HepG2 (cell line): Measurements from ENCODE around the gene IL3RA. TPM values are rescaled to one million over a fixed set of nuclear protein-coding genes. Genes with fewer than 3 reads are reported as not detected.
A peak's percentile ranks its signal among the peaks of the same experiment; 100 is the strongest.

Source experiments
- BORCS8-MEF2B ChIP-seq: sonication (generic); formaldehyde crosslinking; IDR thresholded peaks from 2 replicates; pipeline ENCODE4 v1.8.0; 2022; ENCODE audit warnings: mild to moderate bottlenecking, missing genetic modification reagents
- ELF4 ChIP-seq: sonication (generic); formaldehyde crosslinking; IDR thresholded peaks from 2 replicates; pipeline ENCODE4 v1.5.0; 2020; ENCODE audit warnings: missing genetic modification reagents, mild to moderate bottlenecking, moderate library complexity, borderline replicate concordance
- GTF3A ChIP-seq: sonication (generic); formaldehyde crosslinking; conservative IDR thresholded peaks from 2 replicates; pipeline ENCODE4 v1.4.0; 2020; ENCODE audit warnings: mild to moderate bottlenecking, missing genetic modification reagents
- HNRNPH1 ChIP-seq: fragments of 200-400 bp; formaldehyde crosslinking; optimal IDR thresholded peaks from 2 replicates; pipeline ENCODE3; 2017; ENCODE audit warnings: mild to moderate bottlenecking, low read depth, low read length
- HNRNPL ChIP-seq: fragments of 200-400 bp; formaldehyde crosslinking; IDR thresholded peaks from 2 replicates; pipeline ENCODE4 v1.6.1; 2017; ENCODE audit warnings: mild to moderate bottlenecking, low read depth, low read length
- KAT7 ChIP-seq: IDR thresholded peaks from 2 replicates; pipeline ENCODE4 v1.6.1; 2018; ENCODE audit warnings: borderline replicate concordance, missing compliant biosample characterization
- MEF2D ChIP-seq: sonication (generic); formaldehyde crosslinking; IDR thresholded peaks from 2 replicates; pipeline ENCODE4 v1.5.1; 2020; ENCODE audit warnings: mild to moderate bottlenecking, missing genetic modification reagents
- NFRKB ChIP-seq: fragments of 450-650 bp; IDR thresholded peaks from 2 replicates; pipeline ENCODE4 v1.6.1; 2017
- PATZ1 ChIP-seq: sonication (generic); formaldehyde crosslinking; IDR thresholded peaks from 2 replicates; pipeline ENCODE4 v1.4.0; 2020; ENCODE audit warnings: missing genetic modification reagents
- POLR2AphosphoS5 ChIP-seq: IDR thresholded peaks from 2 replicates; pipeline ENCODE4 v1.6.1; 2012; ENCODE audit warnings: low read depth, low read length
- RBM22 ChIP-seq: fragments of 200-400 bp; formaldehyde crosslinking; optimal IDR thresholded peaks from 2 replicates; pipeline ENCODE3; 2017; ENCODE audit warnings: mild to moderate bottlenecking, low read length, moderate library complexity
- SAFB2 ChIP-seq: sonication (generic); formaldehyde crosslinking; IDR thresholded peaks from 2 replicates; pipeline ENCODE4 v1.5.1; 2020; ENCODE audit warnings: missing genetic modification reagents, low read depth, mild to moderate bottlenecking, borderline replicate concordance
- SOX6 ChIP-seq, 2 experiments: fragments of 450-650 bp in 1 of 2; sonication (generic) in 1 of 2; formaldehyde crosslinking in 1 of 2; IDR thresholded peaks; 2 replicates each; pipeline versions ENCODE4 v1.4.0 to v1.6.1; 2017 to 2020; ENCODE audit warnings: antibody characterized with exemption in 1 of 2, mild to moderate bottlenecking in 1 of 2, missing genetic modification reagents in 1 of 2
- ZBTB43 ChIP-seq: sonication (generic); formaldehyde crosslinking; conservative IDR thresholded peaks from 2 replicates; pipeline ENCODE4 v1.4.0; 2020; ENCODE audit warnings: missing genetic modification reagents
- ZMAT3 ChIP-seq: sonication (generic); formaldehyde crosslinking; conservative IDR thresholded peaks from 2 replicates; pipeline ENCODE4 v1.7.0; 2021; ENCODE audit warnings: missing genetic modification reagents
- ZNF382 ChIP-seq: sonication (generic); formaldehyde crosslinking; IDR thresholded peaks from 2 replicates; pipeline ENCODE4 v1.5.0; 2020; ENCODE audit warnings: missing genetic modification reagents, mild to moderate bottlenecking, borderline replicate concordance
- ZSCAN21 ChIP-seq: sonication (generic); formaldehyde crosslinking; IDR thresholded peaks from 2 replicates; pipeline ENCODE4 v1.8.0; 2022; ENCODE audit warnings: mild to moderate bottlenecking, missing genetic modification reagents, moderate library complexity, borderline replicate concordance
- ZSCAN29 ChIP-seq: sonication (generic); formaldehyde crosslinking; conservative IDR thresholded peaks from 2 replicates; pipeline ENCODE4 v1.4.0; 2020; ENCODE audit warnings: mild to moderate bottlenecking, missing genetic modification reagents
- polyA plus RNA-seq, 8 experiments: library from polyadenylated mRNA; depleted of rRNA in 3 of 8; stranded (reverse) in 7 of 8; unstranded in 1 of 8; fragments of >200 nt; fragmentation: Illumina TruSeq in 4 of 8; extraction: Trizol in 4 of 8; gene quantifications; 2 replicates each; pipeline versions ENCODE4 v1.2.1 to v1.2.3, GENCODE V29; 2011 to 2016; ENCODE audit warnings: low read depth in 4 of 8, missing spikeins in 1 of 8, mixed read lengths in 1 of 8; ENCODE audit not compliant: insufficient read depth in 1 of 8
- total RNA-seq, 5 experiments: library from RNA; depleted of rRNA; stranded (reverse); fragments of >200 nt; fragmentation: Illumina TruSeq; extraction: Trizol; gene quantifications; 2 replicates each; pipeline ENCODE4 v1.2.3, GENCODE V29; 2016; ENCODE audit warnings: low read depth in 1 of 5
- TF ChIP-seq, protein P1 (sequence below), 2 experiments: sonication (generic) in 1 of 2; formaldehyde crosslinking in 1 of 2; IDR thresholded peaks; 2 replicates each; pipeline versions ENCODE4 v1.4.0 to v1.6.1; 2016 to 2020; ENCODE audit warnings: borderline replicate concordance in 1 of 2, low read depth in 1 of 2, mild to moderate bottlenecking in 1 of 2, missing genetic modification reagents in 1 of 2

Gene IL3RA
- total and polyA plus RNA-seq, 2 of the 13 experiments (the other 11 are each of a cell fraction or from before 2014, with no cell fraction given), result not detected

DNA sequence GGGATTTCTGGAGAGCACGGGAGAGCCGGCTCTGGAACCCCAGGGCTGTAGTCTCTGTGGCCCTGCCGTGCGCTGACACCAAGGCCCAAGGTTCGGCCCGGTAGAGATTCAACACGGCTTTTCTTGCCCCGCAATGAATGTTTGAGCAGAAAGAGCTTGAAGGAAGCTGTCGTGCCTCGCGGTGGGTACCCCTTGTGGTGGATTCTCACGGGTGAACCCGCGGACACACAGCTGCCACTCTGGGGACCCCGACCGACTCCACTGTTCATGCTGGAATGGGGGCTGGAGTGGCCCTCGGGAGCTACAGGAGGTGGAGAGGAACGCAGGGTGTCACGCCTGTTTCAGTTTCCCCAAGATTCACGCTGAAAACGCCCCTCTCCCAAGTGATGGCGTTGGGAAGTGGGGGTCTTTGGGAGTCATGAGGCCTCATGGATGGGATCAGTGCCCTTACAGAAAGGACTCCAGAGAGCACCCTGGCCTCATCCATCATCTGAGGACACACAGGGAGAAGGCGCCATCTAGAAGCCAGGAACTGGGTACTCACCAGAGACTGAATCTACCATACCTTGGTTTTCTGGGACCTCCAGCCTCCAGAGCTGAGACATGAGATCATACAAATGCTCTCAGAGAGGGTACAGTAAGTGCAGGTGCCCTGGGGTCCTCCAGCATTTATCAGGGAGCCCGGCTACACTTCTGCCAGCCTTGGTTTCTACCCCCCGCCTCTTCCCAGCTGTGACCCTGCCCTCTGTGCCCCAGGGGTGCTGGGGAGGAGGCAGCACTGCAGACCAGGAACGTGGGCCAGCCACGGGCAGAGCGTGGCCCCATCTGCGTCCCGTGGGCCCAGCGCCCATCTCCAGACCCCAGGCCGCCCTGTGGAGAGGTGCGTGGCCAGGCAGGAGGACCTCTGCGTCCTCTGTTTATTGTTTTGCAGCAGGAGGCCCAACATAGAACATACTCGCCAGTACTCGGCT is 49.0 kb downstream of the IL3RA start (continued):
- TF ChIP-seq ZSCAN29 (CRISPR knock-in tag), result no peak
- peak; percentile 81 for TF ChIP-seq RBM22
- no peak for TF ChIP-seq SAFB2 (CRISPR knock-in tag)
- TF ChIP-seq NFRKB, result no peak
- no peak for TF ChIP-seq SOX6 (IDR thresholded peaks at IDR 0.05)
- no peak for TF ChIP-seq SOX6 (CRISPR knock-in tag; IDR thresholded peaks at IDR 0.05)
- TF ChIP-seq, protein P1, sequence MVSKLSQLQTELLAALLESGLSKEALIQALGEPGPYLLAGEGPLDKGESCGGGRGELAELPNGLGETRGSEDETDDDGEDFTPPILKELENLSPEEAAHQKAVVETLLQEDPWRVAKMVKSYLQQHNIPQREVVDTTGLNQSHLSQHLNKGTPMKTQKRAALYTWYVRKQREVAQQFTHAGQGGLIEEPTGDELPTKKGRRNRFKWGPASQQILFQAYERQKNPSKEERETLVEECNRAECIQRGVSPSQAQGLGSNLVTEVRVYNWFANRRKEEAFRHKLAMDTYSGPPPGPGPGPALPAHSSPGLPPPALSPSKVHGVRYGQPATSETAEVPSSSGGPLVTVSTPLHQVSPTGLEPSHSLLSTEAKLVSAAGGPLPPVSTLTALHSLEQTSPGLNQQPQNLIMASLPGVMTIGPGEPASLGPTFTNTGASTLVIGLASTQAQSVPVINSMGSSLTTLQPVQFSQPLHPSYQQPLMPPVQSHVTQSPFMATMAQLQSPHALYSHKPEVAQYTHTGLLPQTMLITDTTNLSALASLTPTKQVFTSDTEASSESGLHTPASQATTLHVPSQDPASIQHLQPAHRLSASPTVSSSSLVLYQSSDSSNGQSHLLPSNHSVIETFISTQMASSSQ (IDR thresholded peaks at IDR 0.05; ENCODE audit: low read depth), result no peak
- TF ChIP-seq, protein P1 (CRISPR knock-in tag; IDR thresholded peaks at IDR 0.05; ENCODE audit: borderline replicate concordance), result peak; percentile 26; the same call in 1 of the 2 replicates
- TF ChIP-seq KAT7 (CRISPR knock-in tag), result no peak
- TF ChIP-seq BORCS8-MEF2B (CRISPR knock-in tag), result no peak
- no peak for TF ChIP-seq ZNF382 (CRISPR knock-in tag)
- no peak for TF ChIP-seq GTF3A (CRISPR knock-in tag)
- TF ChIP-seq PATZ1 (CRISPR knock-in tag), result no peak
- 0 out of 2 replicates have a peak, but pooled peaks have one; percentile 28 for TF ChIP-seq HNRNPL
- TF ChIP-seq ZSCAN21 (CRISPR knock-in tag), result no peak
- no peak for TF ChIP-seq HNRNPH1
- no peak for TF ChIP-seq ZBTB43 (CRISPR knock-in tag)
- TF ChIP-seq ELF4 (CRISPR knock-in tag), result no peak
- TF ChIP-seq ZMAT3, result no peak
- no peak for TF ChIP-seq MEF2D (CRISPR knock-in tag)
- TF ChIP-seq POLR2AphosphoS5, result peak; percentile 33; the same call in 1 of the 2 replicates
